Measurements from ENCODE around the gene FOXN3.

GRCh38 chr14:89379006-89379405 is 38.0 kb downstream of the FOXN3 start:
- no peak for TF ChIP-seq CTCF (IDR thresholded peaks at IDR 0.05)
- TF ChIP-seq POLR2A (IDR thresholded peaks at IDR 0.05), result no peak
